Liver (tissue), 3 donors: ENCODE results near the gene UMODL1.

Experiments
- EGR1 ChIP-seq, 2 donors: IDR thresholded peaks; 2 replicates each; pipeline ENCODE4 v1.6.1; 2016 to 2018; ENCODE audit warnings: antibody characterized with exemption in 2 of 2, low read depth in 2 of 2
- FOXA1 ChIP-seq: IDR thresholded peaks from 2 replicates; pipeline ENCODE4 v1.6.1; 2016; ENCODE audit warnings: antibody characterized with exemption
- FOXA2 ChIP-seq: IDR thresholded peaks from 2 replicates; pipeline ENCODE4 v1.6.1; 2016; ENCODE audit warnings: antibody characterized with exemption
- HNF4A ChIP-seq, 2 donors: conservative IDR thresholded peaks; 2 replicates each; pipeline ENCODE4 v1.6.1; 2016; ENCODE audit warnings: antibody characterized with exemption in 2 of 2, mild to moderate bottlenecking in 2 of 2
- JUND ChIP-seq, 2 donors: IDR thresholded peaks; 2 replicates each; pipeline ENCODE4 v1.6.1; 2016; ENCODE audit warnings: antibody characterized with exemption in 2 of 2
- RAD21 ChIP-seq, 2 donors: IDR thresholded peaks; 2 replicates each; pipeline ENCODE4 v1.6.1; 2016; ENCODE audit warnings: antibody characterized with exemption in 2 of 2, mild to moderate bottlenecking in 2 of 2
- SP1 ChIP-seq: IDR thresholded peaks from 2 replicates; pipeline ENCODE4 v1.6.1; 2018; ENCODE audit warnings: antibody characterized with exemption, mild to moderate bottlenecking
- TAF1 ChIP-seq: conservative IDR thresholded peaks from 2 replicates; pipeline ENCODE4 v1.6.1; 2016; ENCODE audit warnings: antibody characterized with exemption, mild to moderate bottlenecking
- YY1 ChIP-seq: IDR thresholded peaks from 2 replicates; pipeline ENCODE4 v1.6.1; 2016; ENCODE audit warnings: antibody characterized with exemption, mild to moderate bottlenecking
- TF ChIP-seq, protein P1 (sequence below): fragments of 150-350 bp; IDR thresholded peaks from 2 replicates; pipeline ENCODE4 v1.5.1; 2017; ENCODE audit warnings: improper control_type of control experiment, low read depth, low read length; ENCODE audit not compliant: missing input control
- TF ChIP-seq, protein P2 (sequence below): IDR thresholded peaks from 2 replicates; pipeline ENCODE4 v1.6.1; 2016; ENCODE audit warnings: antibody characterized with exemption
- TF ChIP-seq, protein P3 (sequence below): IDR thresholded peaks from 2 replicates; pipeline ENCODE4 v1.6.1; 2016; ENCODE audit warnings: antibody characterized with exemption, mild to moderate bottlenecking
- TF ChIP-seq, protein P4 (sequence below): IDR thresholded peaks from 2 replicates; pipeline ENCODE4 v1.6.1; 2016; ENCODE audit warnings: antibody characterized with exemption
- donor health status: healthy.
- donor health status: healthy.

DNA sequence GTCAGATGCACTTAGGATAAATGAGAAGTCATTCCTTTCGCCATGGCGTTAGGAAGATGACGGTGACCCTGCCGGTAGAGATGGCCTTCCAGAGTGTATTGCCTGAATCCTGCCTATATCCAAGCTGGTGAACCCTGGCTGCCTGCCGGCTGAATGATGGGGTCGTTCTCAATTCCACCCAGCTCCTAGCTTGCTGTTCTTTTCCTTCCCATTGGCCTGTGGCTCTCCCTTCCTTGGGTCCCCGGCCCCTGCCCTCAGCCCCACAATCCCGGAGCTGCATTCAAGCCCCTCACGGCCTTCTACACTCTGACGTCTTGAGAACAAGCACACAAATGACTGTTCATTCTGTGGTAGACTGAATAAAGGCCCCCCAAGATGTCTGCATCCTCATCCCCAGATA, 32.7 kb upstream of the UMODL1 start:
- TF ChIP-seq TAF1 (no peak), JUND (IDR thresholded peaks at IDR 0.05) (no peak), HNF4A (conservative IDR thresholded peaks at IDR 0.05) (no peak), SP1 (no peak), RAD21 (IDR thresholded peaks at IDR 0.05) (no peak), YY1 (no peak), EGR1 (IDR thresholded peaks at IDR 0.05; ENCODE audit: low read depth in 2 of 2) (no peak), FOXA2 (no peak), FOXA1 (no peak)
- TF ChIP-seq, protein P1, sequence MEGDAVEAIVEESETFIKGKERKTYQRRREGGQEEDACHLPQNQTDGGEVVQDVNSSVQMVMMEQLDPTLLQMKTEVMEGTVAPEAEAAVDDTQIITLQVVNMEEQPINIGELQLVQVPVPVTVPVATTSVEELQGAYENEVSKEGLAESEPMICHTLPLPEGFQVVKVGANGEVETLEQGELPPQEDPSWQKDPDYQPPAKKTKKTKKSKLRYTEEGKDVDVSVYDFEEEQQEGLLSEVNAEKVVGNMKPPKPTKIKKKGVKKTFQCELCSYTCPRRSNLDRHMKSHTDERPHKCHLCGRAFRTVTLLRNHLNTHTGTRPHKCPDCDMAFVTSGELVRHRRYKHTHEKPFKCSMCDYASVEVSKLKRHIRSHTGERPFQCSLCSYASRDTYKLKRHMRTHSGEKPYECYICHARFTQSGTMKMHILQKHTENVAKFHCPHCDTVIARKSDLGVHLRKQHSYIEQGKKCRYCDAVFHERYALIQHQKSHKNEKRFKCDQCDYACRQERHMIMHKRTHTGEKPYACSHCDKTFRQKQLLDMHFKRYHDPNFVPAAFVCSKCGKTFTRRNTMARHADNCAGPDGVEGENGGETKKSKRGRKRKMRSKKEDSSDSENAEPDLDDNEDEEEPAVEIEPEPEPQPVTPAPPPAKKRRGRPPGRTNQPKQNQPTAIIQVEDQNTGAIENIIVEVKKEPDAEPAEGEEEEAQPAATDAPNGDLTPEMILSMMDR, result no peak
- TF ChIP-seq, protein P2, sequence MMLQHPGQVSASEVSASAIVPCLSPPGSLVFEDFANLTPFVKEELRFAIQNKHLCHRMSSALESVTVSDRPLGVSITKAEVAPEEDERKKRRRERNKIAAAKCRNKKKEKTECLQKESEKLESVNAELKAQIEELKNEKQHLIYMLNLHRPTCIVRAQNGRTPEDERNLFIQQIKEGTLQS, result no peak
- TF ChIP-seq, protein P3, sequence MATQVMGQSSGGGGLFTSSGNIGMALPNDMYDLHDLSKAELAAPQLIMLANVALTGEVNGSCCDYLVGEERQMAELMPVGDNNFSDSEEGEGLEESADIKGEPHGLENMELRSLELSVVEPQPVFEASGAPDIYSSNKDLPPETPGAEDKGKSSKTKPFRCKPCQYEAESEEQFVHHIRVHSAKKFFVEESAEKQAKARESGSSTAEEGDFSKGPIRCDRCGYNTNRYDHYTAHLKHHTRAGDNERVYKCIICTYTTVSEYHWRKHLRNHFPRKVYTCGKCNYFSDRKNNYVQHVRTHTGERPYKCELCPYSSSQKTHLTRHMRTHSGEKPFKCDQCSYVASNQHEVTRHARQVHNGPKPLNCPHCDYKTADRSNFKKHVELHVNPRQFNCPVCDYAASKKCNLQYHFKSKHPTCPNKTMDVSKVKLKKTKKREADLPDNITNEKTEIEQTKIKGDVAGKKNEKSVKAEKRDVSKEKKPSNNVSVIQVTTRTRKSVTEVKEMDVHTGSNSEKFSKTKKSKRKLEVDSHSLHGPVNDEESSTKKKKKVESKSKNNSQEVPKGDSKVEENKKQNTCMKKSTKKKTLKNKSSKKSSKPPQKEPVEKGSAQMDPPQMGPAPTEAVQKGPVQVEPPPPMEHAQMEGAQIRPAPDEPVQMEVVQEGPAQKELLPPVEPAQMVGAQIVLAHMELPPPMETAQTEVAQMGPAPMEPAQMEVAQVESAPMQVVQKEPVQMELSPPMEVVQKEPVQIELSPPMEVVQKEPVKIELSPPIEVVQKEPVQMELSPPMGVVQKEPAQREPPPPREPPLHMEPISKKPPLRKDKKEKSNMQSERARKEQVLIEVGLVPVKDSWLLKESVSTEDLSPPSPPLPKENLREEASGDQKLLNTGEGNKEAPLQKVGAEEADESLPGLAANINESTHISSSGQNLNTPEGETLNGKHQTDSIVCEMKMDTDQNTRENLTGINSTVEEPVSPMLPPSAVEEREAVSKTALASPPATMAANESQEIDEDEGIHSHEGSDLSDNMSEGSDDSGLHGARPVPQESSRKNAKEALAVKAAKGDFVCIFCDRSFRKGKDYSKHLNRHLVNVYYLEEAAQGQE, result no peak
- TF ChIP-seq, protein P4, sequence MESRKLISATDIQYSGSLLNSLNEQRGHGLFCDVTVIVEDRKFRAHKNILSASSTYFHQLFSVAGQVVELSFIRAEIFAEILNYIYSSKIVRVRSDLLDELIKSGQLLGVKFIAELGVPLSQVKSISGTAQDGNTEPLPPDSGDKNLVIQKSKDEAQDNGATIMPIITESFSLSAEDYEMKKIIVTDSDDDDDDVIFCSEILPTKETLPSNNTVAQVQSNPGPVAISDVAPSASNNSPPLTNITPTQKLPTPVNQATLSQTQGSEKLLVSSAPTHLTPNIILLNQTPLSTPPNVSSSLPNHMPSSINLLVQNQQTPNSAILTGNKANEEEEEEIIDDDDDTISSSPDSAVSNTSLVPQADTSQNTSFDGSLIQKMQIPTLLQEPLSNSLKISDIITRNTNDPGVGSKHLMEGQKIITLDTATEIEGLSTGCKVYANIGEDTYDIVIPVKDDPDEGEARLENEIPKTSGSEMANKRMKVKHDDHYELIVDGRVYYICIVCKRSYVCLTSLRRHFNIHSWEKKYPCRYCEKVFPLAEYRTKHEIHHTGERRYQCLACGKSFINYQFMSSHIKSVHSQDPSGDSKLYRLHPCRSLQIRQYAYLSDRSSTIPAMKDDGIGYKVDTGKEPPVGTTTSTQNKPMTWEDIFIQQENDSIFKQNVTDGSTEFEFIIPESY, result no peak
